Occipital lobe (tissue), 2 donors: ENCODE results near the gene LSM10. TPM values are rescaled to one million over a fixed set of nuclear protein-coding genes. Genes with fewer than 3 reads are reported as not detected.

Source experiments
- DNase-seq: peaks from one replicate; lab custom pipeline; 2025; lab: John Stamatoyannopoulos, UW
- total RNA-seq: library from RNA; depleted of rRNA; stranded (reverse); fragments of >200 nt; gene quantifications from one replicate; pipeline ENCODE4 v1.2.3, GENCODE V29; 2014

LSM10 gene
- 3.1 TPM for total RNA-seq

- peak; percentile 90 for DNase-seq
Observed at GRCh38 chr1:36397378-36398230, at the start of gene LSM10. Gene LSM10 (minus strand): TSS chr1:36397908. CDS start chr1:36394129, 3,779 bp downstream.

- DNase-seq = no peak
Observed at GRCh38 chr1:36447450-36447849, 49.7 kb upstream of the LSM10 start.

- no peak for DNase-seq
Observed at GRCh38 chr1:36446746-36447145, 49.0 kb upstream of the LSM10 start.

GRCh38 chr1:36446271-36446670 is 48.6 kb upstream of the LSM10 start:
- no peak for DNase-seq

GRCh38 chr1:36443297-36443696 is 45.6 kb upstream of the LSM10 start:
- DNase-seq = no peak

GRCh38 chr1:36442337-36442736 is 44.6 kb upstream of the LSM10 start:
- DNase-seq = no peak

GRCh38 chr1:36440646-36441045 is 42.9 kb upstream of the LSM10 start:
- no peak for DNase-seq

GRCh38 chr1:36440044-36440443 is 42.3 kb upstream of the LSM10 start:
- no peak for DNase-seq

GRCh38 chr1:36438715-36439114 is 41.0 kb upstream of the LSM10 start:
- DNase-seq = no peak

- DNase-seq = no peak
Observed at GRCh38 chr1:36436821-36437220, 39.1 kb upstream of the LSM10 start.

GRCh38 chr1:36433102-36433501 is 35.4 kb upstream of the LSM10 start:
- no peak for DNase-seq

GRCh38 chr1:36432616-36433015 is 34.9 kb upstream of the LSM10 start:
- DNase-seq = no peak

GRCh38 chr1:36425791-36426190 is 28.1 kb upstream of the LSM10 start:
- DNase-seq = peak; percentile 28

- DNase-seq = no peak
Observed at GRCh38 chr1:36421649-36422048, 23.9 kb upstream of the LSM10 start.

GRCh38 chr1:36420836-36421317 is 23.2 kb upstream of the LSM10 start:
- DNase-seq = peak; percentile 79

- no peak for DNase-seq
Observed at GRCh38 chr1:36420409-36420808, 22.7 kb upstream of the LSM10 start.

GRCh38 chr1:36419569-36419968 is 21.9 kb upstream of the LSM10 start:
- DNase-seq = no peak

- DNase-seq = no peak
Observed at GRCh38 chr1:36419140-36419539, 21.4 kb upstream of the LSM10 start.

- no peak for DNase-seq
Observed at GRCh38 chr1:36417931-36418330, 20.2 kb upstream of the LSM10 start.

GRCh38 chr1:36415661-36416326 is 18.1 kb upstream of the LSM10 start:
- no peak for DNase-seq

GRCh38 chr1:36414384-36414783 is 16.7 kb upstream of the LSM10 start:
- no peak for DNase-seq
